ENCODE results near the gene PHF3.

Gene PHF3, protein sequence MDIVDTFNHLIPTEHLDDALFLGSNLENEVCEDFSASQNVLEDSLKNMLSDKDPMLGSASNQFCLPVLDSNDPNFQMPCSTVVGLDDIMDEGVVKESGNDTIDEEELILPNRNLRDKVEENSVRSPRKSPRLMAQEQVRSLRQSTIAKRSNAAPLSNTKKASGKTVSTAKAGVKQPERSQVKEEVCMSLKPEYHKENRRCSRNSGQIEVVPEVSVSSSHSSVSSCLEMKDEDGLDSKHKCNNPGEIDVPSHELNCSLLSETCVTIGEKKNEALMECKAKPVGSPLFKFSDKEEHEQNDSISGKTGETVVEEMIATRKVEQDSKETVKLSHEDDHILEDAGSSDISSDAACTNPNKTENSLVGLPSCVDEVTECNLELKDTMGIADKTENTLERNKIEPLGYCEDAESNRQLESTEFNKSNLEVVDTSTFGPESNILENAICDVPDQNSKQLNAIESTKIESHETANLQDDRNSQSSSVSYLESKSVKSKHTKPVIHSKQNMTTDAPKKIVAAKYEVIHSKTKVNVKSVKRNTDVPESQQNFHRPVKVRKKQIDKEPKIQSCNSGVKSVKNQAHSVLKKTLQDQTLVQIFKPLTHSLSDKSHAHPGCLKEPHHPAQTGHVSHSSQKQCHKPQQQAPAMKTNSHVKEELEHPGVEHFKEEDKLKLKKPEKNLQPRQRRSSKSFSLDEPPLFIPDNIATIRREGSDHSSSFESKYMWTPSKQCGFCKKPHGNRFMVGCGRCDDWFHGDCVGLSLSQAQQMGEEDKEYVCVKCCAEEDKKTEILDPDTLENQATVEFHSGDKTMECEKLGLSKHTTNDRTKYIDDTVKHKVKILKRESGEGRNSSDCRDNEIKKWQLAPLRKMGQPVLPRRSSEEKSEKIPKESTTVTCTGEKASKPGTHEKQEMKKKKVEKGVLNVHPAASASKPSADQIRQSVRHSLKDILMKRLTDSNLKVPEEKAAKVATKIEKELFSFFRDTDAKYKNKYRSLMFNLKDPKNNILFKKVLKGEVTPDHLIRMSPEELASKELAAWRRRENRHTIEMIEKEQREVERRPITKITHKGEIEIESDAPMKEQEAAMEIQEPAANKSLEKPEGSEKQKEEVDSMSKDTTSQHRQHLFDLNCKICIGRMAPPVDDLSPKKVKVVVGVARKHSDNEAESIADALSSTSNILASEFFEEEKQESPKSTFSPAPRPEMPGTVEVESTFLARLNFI (N-terminal part only)

DNA sequence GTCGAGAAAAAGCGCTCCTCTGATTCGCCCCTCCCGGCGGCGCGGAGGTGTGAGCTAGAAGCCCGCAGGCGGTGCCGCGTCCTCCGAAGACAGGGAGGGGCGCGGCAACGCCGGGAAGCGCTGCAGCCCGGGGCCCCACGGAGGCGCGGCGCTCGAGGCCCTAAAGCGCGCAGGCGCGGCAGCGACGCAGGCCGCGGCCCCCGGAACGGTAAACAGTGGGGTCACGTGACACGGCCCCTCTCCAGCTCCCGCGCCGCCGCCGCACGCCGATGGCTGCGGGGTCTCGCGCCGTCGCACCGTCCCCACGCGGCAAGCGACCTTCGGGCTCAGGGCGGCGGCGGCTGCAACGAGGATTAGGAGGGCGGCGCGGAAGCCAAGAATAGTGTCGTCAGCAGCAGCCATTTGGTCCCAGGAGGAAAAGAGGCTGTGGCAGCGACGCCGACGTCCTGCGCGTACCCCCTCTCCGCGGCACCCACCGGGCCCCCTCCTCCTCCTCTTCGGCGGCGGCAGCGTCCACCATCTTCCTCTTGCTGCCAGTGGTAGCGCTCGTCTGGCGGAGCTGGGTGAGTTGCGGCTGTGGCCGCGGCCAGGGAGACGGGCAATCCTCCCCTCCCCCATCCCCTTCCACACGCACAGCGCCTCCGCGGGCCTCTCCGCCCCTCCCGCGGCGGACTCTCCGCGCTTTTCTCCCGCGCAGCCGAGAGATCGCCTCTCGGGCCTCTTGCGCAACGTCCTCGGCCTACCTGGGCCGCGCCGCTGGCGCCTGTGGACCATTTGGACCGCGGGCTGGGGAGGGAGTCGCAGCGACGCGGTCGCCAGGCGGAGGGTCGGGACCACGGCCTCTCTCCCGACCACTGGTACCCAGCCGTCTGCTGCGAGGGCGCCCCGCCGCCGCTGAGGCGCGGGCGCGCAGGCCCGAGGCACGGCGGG is at the start of gene PHF3:
Gene PHF3, plus strand, starts transcription at position 215 of the 930 bp plus-strand sequence. CDS start 10,750 bp downstream, outside the sequence.
- H3K36me3 ChIP-seq (ENCODE audit: insufficient read depth, low read length) = no peaks in the 10 kb centered on the region
- peak within 1 kb of the TSS; percentile 96 for H3K4me3 ChIP-seq (ENCODE audit: low read depth, low read length, poor library complexity, severe bottlenecking)
- peak within 1 kb of the TSS; percentile 61 for H3K27ac ChIP-seq (ENCODE audit: low read depth, low read length, poor library complexity, severe bottlenecking)
- TF ChIP-seq EZH2 (IDR thresholded peaks at IDR 0.05; ENCODE audit: borderline replicate concordance, low read length) = no peak
- 0 out of 2 replicates have a peak, but pooled peaks have one; percentile 7 for TF ChIP-seq CTCF (IDR thresholded peaks at IDR 0.05; ENCODE audit: low read length)
- no peaks in the 10 kb centered on the region for H3K27me3 ChIP-seq (ENCODE audit: insufficient read depth, low read length)
- H3K9ac ChIP-seq (ENCODE audit: low read length) = peak within 1 kb of the TSS; percentile 91
- no peaks in the 10 kb centered on the region for H4K20me1 ChIP-seq (ENCODE audit: insufficient read depth, low read length)
- H2AFZ ChIP-seq (ENCODE audit: low read length) = peak within 1 kb of the TSS; percentile 52
- peak within 1 kb of the TSS; percentile 66 for H3K4me2 ChIP-seq (ENCODE audit: low read length)
- H3F3A ChIP-seq (ENCODE audit: insufficient read depth, low read length) = no peaks in the 10 kb centered on the region; the same call in 1 of the 2 replicates
- no peaks in the 10 kb centered on the region for H3K9me2 ChIP-seq (ENCODE audit: low read depth, low read length)
- peaks cover 46% of the 10 kb centered on the region for H3K79me2 ChIP-seq (ENCODE audit: insufficient read depth, low read length)
- H3K9me3 ChIP-seq (ENCODE audit: low read length) = no peaks in the 10 kb centered on the region
- H3K4me1 ChIP-seq (ENCODE audit: insufficient read depth, low read length, severe bottlenecking) = peaks cover 42% of the 10 kb centered on the region

DNA sequence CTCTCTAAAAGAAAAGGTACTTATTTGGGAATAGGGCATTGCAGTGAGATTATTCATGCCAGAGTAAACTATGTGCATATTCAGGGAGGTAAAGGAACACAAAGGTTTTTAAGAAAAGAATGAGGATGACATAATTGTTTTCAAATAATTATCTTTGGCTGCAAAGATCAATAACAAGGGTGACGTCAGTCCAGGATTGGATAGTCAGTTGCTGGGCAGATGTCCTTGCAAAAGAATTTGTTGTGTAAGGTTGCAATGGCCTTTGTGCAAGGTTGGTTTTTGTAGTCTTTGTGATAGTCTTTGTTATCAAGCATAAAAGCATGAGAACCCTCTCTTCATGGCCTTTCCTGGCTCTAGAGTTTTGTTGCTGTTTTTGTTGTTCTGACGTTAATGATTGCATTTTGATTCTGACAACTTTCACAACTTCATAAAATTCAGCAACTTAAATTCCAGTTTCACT is 45.6 kb upstream of the PHF3 start:
- H3K9ac ChIP-seq (ENCODE audit: low read length) = no peak overlapping the region
- no peak overlapping the region for H3K4me3 ChIP-seq (ENCODE audit: low read depth, low read length, poor library complexity, severe bottlenecking)
- H3K9me2 ChIP-seq (ENCODE audit: low read depth, low read length) = no peaks in the 10 kb centered on the region
- no peak overlapping the region for H3K27ac ChIP-seq (ENCODE audit: low read depth, low read length, poor library complexity, severe bottlenecking)
- no peaks in the 10 kb centered on the region for H4K20me1 ChIP-seq (ENCODE audit: insufficient read depth, low read length)
- H3K4me1 ChIP-seq (ENCODE audit: insufficient read depth, low read length, severe bottlenecking) = no peaks in the 10 kb centered on the region
- no peak overlapping the region for H2AFZ ChIP-seq (ENCODE audit: low read length)
- H3K36me3 ChIP-seq (ENCODE audit: insufficient read depth, low read length) = no peaks in the 10 kb centered on the region
- no peaks in the 10 kb centered on the region for H3K9me3 ChIP-seq (ENCODE audit: low read length)
- no peak for TF ChIP-seq EZH2 (IDR thresholded peaks at IDR 0.05; ENCODE audit: borderline replicate concordance, low read length)
- no peaks in the 10 kb centered on the region for H3F3A ChIP-seq (ENCODE audit: insufficient read depth, low read length)
- no peaks in the 10 kb centered on the region for H3K79me2 ChIP-seq (ENCODE audit: insufficient read depth, low read length)
- H3K4me2 ChIP-seq (ENCODE audit: low read length) = no peak overlapping the region
- H3K27me3 ChIP-seq (ENCODE audit: insufficient read depth, low read length) = no peaks in the 10 kb centered on the region

- H3K36me3 ChIP-seq (ENCODE audit: insufficient read depth, low read length) = no peaks in the 10 kb centered on the region
- no peaks in the 10 kb centered on the region for H3K79me2 ChIP-seq (ENCODE audit: insufficient read depth, low read length)
- H3K9ac ChIP-seq (ENCODE audit: low read length) = no peak overlapping the region
- no peaks in the 10 kb centered on the region for H4K20me1 ChIP-seq (ENCODE audit: insufficient read depth, low read length)
- H3K9me2 ChIP-seq (ENCODE audit: low read depth, low read length) = no peaks in the 10 kb centered on the region
- no peaks in the 10 kb centered on the region for H3K27me3 ChIP-seq (ENCODE audit: insufficient read depth, low read length)
- no peak overlapping the region for H3K4me3 ChIP-seq (ENCODE audit: low read depth, low read length, poor library complexity, severe bottlenecking)
- no peaks in the 10 kb centered on the region for H3K9me3 ChIP-seq (ENCODE audit: low read length)
- no peak overlapping the region for H3K27ac ChIP-seq (ENCODE audit: low read depth, low read length, poor library complexity, severe bottlenecking)
- peaks cover 1% of the 10 kb centered on the region for H3K4me1 ChIP-seq (ENCODE audit: insufficient read depth, low read length, severe bottlenecking)
- H3F3A ChIP-seq (ENCODE audit: insufficient read depth, low read length) = no peaks in the 10 kb centered on the region
- H3K4me2 ChIP-seq (ENCODE audit: low read length) = no peak overlapping the region
- no peak overlapping the region for H2AFZ ChIP-seq (ENCODE audit: low read length)
- TF ChIP-seq CTCF (IDR thresholded peaks at IDR 0.05; ENCODE audit: low read length) (no peak), EZH2 (IDR thresholded peaks at IDR 0.05; ENCODE audit: borderline replicate concordance, low read length) (no peak)
Observed at GRCh38 chr6:63592886-63593285, 42.7 kb upstream of the PHF3 start.
